HG02981 (cell line): ENCODE measurements around the gene MIOX.
A peak's percentile ranks its signal among the peaks of the same experiment; 100 is the strongest.

Source experiments
- ATAC-seq: cut with Tn5 transposase; IDR thresholded peaks from one replicate; pipeline ENCODE4 v1.9.1; 2021; ENCODE audit warnings: mild to moderate bottlenecking, moderate library complexity; ENCODE audit not compliant: unreplicated experiment

MIOX gene

DNA sequence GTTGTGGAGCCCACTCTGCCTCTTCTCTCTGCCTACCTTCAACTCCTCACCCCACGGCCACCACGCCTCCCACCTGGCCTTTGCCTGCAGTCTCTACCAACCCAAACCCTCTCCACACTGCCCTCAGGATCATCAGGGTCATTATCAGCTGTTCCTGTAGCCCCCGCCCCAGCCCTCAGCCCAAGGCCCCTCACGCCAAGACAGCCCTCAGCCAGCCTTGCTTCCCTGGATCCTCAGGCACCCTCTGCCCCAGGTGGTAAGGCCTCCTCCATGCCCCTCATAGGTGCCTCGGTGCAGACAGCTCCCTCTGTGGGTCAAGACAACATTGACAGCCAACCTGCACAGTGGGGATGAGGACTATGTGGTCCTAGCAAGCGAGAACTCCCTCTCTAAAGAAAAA, 13.6 kb upstream of the MIOX start:
- ATAC-seq: no peak

DNA sequence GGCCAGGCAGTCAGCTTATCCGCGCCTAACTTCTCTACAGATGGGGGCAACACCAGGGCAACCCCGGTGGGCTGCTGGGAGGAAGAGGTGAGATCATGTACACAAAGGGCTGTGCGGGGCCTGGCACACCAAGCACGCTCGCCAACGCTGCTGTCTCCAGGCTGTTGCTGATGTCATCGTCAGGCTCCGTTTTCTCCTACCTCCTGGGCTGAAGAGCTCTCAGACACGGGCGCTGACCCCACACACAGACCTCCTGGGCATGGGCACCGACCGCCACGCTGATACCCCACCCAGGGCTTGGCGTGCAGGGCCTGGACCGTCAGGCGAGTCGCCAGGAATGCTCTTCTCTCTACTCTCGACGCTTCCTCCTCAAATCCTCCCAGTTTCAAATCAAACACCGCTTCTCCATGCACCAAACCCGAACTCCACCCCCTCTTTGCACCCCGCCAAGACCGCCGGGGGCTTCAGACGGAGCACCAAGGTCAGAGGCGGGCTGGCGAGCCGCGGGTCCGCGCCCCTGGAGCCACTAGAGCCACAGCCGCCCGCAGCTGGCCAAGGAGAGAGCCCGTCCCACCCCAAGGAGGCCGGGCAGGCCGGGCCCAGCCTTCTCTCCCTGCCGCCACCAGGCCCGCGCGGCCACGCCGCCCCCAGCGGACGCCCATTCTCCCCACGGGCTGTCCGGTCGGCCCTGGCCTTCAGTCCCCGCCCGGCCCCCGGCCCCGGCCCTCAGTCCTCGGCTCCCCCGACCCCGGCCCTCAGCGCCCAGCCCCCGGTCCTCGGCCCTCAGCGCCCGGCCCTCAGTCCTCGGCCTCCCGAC, 12.6 kb upstream of the MIOX start:
- no peak for ATAC-seq

DNA sequence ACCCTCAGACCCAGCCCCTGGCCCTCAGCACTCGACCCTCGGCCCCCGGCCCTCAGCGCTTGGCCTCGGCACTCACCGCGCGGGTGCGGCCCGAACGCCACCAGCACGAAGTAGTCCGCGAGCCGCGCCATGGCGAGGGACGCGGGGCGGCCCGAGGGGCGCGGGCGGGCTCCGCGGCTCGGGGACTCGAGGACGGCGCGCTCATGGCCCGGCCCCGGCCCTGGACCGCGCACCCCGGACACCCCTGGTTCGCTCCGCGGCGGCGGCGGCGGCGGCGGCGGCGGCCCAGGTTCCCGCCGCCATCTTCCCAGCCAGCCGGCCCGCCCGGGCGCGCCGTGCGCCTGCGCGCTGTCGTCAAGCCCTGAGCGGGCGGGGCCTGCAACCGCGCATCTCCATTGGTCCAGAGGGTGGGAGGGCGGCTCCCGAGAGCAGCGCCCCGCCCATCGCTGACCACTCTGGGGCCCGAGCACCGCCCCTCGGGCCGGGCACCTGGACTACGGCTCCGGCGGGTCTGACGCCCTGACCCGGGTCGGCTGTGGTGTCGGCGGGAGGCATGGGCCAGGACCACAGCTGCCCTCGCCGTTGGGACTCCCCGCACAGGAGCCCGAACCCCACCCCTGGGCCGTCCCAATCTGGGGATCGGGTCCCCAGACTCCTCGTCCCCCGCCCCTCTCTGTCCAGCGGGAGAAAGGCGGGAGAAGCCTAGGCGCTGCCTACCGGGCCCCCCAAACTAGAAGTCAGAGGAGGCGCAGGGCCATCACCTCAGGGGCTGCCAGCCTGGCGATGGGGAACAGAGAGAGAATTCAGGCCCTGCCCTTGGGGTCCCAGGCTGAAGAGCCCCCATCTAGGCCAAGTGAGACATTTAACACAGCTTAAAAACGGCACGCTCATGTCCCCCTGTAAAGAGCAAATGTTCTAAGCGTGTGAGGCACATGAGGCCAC, 11.7 kb upstream of the MIOX start, which contains the start of gene SBF1:
Gene SBF1, minus strand, starts transcription at position 326 of the 942 bp plus-strand sequence. Its CDS starts 195 bp downstream, at position 131.
- ATAC-seq: peak; percentile 70

DNA sequence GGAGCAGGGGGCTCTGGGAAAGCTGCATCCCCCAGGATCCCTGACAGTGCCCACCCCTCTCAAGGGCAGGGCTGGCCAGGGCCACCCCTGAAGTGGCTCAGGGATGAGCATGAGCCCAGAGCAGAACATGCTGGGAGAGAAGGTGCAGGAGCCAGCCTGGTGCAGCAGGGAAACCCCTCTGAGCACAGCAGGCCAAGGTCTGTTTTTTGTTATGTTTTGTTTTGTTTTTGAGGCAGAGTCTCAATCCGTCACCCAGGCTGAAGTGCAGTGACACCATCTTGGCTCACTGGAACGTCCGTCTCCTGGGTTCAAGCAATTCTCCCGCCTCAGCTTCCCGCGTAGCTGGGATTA, 11.0 kb upstream of the MIOX start:
- ATAC-seq: no peak

DNA sequence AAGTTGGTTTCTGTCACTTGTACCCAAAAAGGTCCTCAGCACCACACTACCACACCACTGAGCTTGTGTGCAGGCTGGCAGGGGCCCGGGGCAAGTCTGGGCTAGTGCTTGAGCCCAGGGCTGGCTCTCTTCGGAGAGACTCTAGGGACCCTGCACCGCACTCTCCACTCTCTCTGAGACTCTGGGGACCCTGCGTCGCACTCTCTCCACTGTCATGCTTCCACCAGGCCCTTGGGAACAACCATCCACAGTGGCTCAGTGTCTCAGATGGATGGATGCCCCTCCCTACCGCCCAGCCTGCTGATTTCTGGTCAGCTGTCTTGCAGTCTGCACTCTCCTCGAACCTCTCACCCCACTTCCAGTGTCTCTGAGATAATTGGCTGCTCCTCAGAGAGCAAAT, 9.8 kb upstream of the MIOX start:
- ATAC-seq: no peak

DNA sequence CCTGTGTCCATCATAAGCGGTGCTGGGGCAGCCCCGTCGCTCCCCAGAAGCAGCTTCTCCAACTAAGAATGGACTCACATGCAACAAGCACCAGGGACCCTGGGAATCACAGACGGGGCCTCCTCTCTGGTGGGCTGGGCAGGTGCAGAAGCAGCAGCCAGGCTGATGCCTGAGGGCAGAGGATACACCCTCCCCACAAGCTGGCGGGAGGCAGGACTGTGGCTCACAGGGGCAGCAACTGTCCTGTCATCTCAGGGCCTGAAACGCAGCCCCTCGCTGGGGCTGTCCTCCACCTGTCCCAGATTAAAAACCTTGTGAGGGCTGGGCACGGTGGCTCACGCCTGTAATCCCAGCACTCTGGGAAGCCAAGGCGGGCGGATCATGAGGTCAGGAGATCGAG, 8.7 kb upstream of the MIOX start:
- ATAC-seq: no peak

DNA sequence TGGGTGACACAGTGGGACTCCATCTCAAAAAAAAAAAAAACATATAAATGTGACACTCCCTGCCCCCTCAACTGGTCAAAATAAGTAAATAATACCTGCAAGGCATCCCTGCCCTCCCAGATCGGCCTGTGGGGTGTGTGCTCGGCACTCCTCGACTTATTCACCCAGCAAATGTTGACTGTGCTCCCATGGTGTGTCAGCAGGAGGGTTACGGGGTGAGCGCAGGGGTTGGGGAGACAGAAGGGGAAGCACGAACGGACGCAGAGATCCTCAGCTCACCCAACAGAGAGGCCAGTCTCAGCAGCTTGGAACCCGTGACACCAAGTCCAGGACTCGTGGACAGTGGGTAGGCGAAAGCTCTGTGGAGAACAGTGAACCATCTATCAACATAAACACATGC, 6.9 kb upstream of the MIOX start:
- ATAC-seq: no peak

DNA sequence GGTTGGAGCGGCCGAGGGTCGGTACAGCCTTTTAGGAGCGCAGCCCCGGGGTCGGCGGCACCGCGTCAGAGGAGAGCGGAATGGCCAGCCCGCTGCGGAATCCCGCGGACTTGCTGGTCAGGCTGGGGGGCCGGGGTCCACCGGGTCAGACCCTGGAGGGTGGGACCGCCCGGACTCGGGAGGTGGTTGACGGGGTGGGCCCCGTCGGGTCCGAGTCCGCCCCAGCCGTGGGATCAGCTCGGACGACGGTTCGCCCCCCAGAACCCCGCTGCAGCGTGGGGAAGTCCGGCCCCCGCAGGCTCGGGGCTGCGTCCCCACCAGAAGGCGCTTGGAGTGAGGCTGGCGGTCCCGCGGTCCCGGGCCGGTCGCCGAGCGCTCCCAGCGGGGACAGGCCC, 5.6 kb upstream of the MIOX start:
- ATAC-seq: no peak

DNA sequence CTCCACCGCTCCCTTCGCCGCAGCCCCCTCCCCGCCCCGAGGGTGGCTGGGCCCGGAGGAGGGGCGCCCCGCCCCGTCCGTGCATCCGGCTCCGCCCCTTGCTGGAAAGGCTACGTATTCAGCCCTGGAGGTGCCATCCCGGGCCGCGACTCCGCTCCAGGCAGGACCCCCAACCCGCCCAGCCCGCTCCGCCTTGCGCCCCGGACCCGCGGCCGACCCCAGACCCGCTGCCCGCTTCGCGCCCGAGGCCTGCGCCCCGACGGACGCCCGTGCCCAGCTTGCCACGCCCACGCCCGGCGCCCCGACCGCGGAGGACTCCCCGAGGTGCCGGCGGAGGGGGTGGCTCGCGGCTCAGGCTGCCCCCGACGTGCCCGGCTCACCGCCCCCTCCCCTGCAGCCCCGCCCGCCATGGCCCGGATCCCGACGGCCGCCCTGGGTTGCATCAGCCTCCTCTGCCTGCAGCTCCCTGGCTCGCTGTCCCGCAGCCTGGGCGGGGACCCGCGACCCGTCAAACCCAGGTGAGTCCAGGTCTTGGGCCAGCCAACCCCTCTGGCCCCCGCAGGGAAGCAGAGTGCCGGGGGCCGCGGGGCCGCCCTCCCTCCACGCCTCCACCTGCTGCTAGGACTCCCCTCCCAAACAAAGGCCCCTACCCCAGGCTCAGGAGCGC, 5.1 kb upstream of the MIOX start, which contains the start of gene ADM2:
Gene ADM2, plus strand, starts transcription at position 104 of the 667 bp plus-strand sequence. Its CDS starts 305 bp downstream, at position 409.
- ATAC-seq: no peak

DNA sequence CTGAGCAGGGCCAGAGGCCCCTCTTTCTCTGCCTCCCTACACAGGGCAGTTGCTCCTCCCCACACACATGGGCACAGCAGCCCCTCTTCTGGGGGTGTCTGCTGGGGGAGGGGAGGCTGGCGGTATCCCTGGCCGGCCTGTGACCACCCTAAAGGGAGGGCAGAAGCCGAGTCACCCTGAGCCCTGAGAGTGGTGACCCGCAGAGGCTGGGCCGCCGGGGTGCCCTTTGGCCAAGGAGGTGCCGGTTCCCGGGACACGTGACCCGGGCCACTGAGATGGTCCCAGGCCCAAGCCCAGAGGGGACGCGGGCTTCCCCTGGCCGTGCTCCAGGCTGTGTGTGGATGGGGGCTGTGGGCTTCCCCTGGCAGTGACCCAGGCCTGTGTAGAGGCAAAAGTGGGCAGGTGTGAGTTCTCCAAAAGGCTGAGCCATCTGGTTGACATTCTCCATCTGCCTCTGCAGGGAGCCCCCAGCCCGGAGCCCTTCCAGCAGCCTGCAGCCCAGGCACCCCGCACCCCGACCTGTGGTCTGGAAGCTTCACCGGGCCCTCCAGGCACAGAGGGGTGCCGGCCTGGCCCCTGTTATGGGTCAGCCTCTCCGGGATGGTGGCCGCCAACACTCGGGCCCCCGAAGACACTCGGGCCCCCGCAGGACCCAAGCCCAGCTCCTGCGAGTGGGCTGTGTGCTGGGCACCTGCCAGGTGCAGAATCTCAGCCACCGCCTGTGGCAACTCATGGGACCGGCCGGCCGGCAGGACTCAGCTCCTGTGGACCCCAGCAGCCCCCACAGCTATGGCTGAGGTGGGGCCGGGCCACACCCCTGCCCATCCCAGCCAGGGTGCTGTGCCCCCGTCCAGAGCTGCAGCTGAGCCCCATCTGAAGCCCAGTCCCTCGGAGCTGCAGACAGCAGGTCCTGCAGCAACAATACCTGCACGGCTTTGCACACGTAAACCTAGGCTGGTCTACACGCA, 4.3 kb upstream of the MIOX start:
- no peak for ATAC-seq

DNA sequence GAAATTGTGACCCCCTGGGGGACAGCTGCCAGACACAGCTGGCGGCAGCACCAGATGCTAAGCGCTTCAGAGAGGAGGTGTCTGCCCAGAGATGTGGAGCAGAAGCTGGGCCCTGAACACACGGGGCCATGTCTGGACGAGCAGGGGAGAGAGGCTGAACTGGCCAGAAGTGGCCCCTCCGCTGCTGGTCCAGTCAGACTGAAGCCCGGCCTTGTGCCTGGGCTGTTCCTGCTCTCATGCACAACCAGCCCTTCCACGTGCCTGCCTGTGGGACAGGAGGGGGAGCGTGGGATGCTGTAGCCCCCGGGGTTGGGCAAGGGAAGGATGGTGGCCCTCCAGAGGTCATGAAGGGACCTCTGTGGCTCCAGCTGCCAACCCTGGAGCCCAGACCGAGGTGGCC, 3.6 kb upstream of the MIOX start:
- ATAC-seq: no peak

DNA sequence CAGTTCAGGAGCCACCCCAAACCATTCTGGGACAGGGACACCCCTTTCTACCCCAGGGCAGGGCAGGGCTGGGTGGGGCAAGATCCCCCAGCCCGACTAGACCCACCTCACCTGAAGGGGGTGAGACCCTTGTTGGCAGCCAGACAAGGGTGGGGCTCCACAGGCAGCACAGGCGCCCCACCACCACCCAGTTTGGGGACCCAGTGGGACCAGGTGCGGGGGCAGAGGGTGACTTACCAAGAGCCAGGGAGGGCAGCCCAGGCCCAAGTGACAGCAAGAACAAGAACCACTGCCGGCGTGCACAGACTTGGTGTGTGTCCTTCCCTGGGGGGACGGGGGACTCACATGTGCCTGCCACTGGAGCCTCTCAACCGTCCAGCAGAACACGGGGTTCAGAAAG, 3.1 kb upstream of the MIOX start:
- ATAC-seq: no peak

DNA sequence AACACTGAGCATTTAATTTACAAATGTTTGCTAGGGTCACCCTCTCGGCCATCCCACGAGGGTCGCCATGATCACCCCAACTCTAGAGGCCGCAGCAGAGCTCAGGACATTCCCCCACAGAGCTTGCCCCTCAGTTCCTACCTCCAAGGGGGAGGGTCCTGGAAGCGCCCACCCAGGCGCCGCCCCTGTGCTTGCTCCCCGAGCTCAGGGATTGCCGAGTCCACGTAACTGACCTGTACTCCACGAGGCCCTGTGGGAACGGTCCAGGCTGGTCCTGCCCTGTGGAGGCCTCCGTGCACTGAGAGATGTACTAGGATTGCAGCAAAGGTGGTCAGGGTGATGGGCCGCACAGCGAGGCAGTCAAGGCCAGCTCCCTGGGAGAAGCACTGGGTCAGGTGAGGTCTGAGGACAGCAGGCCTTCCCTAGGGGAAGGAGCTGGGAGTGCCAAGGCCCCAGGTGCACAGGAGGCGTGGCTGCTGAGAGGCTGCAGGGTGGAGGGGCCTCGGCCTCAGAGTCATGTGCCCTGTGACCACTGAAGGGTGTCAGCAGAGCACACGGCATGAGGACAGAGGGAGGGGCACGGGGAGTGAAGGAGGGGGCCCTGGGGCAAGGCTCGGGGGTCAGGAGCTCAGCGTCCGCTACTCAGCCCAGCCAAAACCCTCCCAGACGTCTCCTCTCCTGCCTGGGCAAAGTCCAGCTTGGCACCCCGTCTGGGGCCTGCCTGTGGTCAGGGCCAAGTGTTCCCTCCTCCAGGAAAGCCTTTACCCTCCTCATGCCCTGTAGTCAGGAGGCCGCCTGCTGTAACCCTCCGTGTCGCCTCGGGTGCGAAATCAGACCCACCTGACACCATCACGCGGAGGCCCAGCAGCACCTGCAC, 2.4 kb upstream of the MIOX start:
- ATAC-seq: no peak

DNA sequence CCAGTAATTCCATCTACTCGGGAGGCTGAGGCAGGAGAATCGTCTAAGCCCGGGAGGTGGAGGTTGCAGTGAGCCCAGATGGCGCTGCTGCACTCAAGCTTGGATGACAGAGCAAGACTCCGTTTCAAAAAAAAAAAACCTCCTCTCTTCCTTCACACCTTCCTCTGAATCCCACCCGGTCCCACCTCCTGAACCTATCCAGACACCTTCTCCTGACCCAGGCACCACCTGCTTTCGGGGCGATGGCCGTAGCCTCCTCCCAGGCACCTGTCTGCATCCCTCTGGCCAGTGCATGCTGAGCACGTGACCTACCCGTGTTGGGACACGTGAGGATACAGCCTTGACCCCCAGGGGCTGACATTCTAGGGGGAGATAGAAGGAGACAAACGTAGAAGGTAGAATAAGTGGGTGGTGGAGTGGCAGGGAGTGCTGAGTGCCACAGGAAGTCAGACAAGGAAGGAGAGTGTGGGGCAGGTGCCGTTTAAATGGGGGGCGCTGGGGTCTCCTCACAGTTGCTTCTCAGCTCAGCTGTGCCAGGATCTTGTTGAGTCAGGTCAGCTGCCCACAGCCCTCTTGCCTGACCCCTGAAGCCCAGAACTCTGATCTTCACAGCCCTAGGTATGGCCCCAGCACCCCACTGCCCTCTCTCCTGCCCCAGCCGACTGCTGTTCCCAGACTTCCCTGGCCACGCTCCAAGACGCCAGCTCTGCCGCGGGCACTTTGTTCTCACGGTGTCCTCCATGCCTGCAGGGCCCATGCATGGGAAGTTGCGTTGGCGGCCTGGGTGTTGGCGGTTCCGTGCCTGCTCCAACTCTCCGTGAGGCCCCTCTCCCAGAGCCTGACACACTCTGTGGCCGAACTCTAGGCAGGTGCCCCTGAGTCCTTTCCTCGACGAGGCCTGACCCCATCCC, 1.2 kb upstream of the MIOX start:
- no peak for ATAC-seq

DNA sequence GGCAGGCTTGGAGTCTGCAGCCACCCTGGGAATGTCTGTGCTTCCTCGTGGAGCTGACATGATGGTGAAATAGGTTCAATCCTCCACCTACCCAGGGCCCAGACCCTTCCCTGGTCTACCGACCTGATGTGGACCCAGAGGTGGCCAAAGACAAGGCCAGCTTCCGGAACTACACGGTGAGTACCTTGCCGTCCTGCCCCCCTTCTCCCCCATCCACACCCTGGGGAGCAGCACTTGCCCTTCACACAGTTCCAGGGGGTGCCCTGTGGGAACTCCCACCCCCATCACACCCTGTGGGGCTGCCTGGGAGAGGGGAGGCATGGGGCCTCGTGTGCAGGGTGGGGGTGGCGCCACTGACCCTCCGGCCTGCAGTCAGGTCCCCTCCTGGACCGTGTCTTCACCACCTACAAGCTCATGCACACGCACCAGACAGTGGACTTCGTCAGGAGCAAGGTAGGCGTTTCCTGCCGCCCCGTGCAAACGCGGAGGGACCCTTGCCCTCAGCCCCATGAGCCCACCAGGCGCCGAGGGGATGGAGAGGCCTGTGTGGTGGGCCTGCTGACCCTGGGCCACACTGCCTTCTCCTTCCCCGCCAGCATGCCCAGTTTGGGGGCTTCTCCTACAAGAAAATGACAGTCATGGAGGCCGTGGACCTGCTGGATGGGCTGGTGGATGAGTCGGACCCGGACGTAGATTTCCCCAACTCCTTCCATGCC, 789 bp downstream of the MIOX start:
- ATAC-seq: no peak

DNA sequence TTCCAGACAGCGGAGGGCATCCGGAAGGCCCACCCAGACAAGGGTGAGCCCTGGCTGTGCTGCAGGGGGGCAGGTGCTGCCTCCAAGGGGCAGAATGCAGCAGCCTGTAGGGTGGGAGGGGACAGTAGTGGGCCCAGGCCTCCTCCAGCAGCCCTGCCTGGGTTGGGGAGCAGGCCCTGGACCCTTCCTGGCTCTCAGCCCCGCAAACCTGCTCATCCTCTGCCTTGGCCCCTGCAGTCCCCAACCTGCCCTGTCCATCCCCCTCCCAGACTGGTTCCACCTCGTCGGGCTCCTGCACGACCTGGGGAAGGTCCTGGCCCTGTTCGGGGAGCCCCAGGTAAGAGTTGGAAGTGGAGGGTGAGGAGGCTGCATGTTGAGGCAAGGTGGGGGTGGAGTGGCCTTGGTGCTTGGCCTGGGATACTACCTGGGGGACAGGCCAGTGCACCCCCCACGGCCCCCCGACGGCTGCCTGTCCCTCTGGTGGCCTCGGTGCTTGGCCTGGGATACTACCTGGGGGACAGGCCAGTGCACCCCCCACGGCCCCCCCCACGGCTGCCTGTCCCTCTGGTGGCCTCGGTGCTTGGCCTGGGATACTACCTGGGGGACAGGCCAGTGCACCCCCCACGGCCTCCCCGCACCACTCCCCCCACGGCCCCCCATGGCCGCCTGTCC, 1.5 kb downstream of the MIOX start:
- no peak for ATAC-seq

DNA sequence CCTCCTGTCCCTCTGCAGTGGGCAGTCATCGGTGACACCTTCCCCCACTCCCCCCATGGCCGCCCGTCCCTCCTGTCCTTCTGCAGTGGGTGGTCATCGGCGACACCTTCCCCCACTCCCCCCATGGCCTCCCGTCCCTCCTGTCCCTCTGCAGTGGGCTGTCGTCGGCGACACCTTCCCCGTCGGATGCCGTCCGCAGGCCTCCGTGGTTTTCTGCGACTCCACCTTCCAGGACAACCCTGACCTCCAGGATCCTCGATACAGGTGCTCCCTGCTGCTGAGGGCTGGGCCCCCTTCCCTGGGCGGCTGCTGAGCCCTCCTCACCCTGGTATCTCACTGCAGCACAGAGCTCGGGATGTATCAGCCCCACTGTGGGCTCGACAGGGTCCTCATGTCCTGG, 2.2 kb downstream of the MIOX start:
- ATAC-seq: no peak
